ENCODE results near the gene PDS5B.
A peak's percentile ranks its signal among the peaks of the same experiment; 100 is the strongest.

The PDS5B gene

DNA sequence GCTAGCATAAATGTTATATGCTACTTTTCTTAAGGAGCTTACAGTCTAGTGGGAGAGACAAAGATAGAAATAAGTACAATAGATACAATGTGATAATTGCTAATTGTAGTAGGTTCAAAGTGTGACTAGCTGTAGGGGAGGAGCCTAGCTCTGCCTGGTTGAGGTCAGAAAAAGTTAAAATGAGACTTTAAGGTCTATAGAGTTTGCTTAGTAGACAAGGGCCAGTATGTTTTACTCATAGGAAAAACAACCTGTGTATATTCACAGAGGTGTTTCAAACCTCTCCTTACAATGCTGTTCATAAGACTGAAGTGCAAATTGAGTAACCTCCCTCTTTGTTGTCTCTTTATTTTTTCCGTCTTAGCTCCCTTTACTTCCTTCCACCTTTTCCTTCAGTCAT is 56.1 kb downstream of the PDS5B start:
- TF ChIP-seq, protein P1, sequence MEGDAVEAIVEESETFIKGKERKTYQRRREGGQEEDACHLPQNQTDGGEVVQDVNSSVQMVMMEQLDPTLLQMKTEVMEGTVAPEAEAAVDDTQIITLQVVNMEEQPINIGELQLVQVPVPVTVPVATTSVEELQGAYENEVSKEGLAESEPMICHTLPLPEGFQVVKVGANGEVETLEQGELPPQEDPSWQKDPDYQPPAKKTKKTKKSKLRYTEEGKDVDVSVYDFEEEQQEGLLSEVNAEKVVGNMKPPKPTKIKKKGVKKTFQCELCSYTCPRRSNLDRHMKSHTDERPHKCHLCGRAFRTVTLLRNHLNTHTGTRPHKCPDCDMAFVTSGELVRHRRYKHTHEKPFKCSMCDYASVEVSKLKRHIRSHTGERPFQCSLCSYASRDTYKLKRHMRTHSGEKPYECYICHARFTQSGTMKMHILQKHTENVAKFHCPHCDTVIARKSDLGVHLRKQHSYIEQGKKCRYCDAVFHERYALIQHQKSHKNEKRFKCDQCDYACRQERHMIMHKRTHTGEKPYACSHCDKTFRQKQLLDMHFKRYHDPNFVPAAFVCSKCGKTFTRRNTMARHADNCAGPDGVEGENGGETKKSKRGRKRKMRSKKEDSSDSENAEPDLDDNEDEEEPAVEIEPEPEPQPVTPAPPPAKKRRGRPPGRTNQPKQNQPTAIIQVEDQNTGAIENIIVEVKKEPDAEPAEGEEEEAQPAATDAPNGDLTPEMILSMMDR (IDR thresholded peaks at IDR 0.05) = no peak

DNA sequence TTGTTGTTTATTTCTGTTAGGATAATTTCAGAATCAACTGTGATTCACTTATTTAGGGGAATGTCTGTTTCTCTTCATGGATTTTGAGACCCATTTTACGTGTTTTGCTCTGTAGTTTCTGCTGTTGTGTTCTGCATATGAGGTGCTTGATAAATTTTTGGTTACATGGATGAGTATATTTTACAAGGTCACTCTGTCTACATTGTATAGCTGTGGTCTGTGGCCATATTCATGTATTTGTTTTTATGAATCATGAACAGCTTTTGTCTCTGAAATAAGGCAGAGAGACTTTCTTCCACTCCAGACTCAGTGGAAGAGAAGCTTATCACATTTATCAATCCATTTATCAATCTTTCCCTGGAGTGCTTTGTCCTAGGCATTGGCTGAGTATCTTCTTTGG is 56.6 kb downstream of the PDS5B start:
- TF ChIP-seq, protein P1 (IDR thresholded peaks at IDR 0.05) = no peak

DNA sequence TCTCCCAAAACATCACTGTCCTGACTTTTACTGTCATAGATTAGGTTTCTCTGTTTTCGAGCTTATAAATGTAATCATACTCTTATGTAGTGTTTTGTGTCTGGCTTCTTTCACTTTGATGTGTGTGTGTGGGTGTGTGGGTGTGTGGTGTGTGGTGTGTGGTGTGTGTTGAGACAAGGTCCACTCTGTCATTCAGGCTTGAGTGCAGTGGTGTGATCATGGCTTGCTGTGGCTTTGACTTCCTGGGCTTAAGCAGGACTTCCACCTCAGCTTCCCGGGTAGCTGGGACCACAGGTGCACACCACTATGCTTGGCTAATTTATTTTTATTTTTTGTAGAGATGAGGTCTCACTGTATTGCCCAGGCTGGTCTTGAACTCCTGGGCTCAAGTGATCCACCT is 59.6 kb downstream of the PDS5B start:
- TF ChIP-seq, protein P1 (IDR thresholded peaks at IDR 0.05) = no peak

DNA sequence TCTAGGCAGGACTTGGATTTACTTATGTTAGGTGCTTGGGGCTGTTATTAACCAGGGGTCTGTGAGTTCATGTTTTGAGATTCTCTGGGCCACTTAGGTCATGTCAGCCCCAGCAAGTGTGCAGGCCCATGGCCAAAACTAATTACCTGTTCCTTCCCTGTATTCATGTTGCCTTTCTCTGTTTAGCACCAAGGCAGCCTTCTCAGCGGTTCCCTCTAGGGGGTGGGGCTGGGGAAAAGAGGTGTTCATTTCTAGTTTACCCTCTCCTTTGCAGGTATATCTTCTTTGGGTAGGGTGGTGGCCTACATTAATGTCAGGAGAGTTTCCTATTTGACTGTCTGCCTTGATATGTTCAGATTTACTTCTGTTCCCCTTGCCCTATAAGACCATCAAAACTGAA is 61.7 kb downstream of the PDS5B start:
- TF ChIP-seq, protein P1 (IDR thresholded peaks at IDR 0.05) = no peak

DNA sequence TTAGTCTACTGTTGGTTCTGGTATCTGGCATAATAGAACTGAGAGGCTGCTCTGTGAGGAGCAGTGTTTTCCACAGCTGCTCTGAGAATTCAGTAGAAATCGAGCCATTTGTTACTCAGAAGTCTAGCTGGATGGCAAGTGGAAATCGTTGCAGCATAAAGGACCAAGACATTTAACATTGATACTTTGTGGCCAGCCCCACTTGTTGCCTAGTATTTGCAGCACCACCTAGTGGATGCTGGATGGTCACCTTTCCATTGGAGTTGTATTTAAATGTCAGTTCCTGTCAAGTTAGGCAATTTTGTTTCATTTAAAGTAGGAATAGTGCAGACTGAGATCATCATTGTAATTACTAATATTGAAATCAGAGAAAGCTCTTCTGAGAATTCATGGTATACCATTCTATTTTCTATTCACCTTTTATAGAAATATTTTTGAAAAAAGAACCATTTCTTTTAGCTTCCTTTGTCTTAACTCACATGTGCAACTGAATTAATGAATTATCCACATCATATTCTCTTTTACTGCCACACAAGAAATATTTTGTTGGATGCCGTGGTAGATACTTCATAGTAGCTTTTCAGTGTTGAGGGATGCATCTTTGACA is 64.6 kb downstream of the PDS5B start:
- TF ChIP-seq, protein P1 (IDR thresholded peaks at IDR 0.05) = peak; percentile 74

DNA sequence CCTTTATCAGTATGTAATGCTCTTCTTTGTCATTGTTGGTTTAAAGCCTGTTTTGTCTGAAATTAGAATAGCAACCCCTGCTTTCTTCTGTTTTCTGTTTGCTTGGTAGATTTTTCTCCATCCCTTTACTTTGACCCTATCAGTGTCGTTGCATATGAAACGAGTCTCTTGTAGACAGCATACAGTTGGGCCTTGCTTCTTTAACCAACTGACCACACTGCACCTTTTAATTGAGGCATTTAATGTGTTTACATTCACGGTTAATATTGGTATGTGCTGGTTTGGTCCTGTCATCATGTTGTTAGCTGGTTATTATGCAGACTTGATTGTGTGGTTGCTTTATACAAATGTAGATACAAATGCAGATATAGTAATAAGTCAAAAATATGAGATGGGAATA is 71.1 kb downstream of the PDS5B start:
- TF ChIP-seq, protein P1 (IDR thresholded peaks at IDR 0.05) = no peak

DNA sequence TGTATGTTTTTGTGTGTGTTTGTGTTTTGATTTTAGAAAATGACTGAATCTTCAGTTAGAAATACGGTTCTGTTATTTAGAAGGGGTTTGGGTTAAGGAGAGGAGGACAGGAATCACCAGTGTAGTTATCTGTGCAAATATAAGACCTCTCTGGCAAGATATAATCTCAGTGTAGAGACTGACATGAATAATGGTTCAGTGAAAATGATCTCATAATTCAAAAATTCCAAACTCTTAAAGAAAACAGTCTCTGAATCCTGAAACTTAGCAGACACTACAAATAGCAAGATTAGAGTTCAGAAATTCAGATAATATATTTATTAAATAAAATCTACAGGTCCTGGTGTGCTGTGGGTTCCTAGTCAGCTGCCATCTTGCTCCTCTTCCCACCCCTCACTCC is 73.5 kb downstream of the PDS5B start:
- TF ChIP-seq, protein P1 (IDR thresholded peaks at IDR 0.05) = no peak

DNA sequence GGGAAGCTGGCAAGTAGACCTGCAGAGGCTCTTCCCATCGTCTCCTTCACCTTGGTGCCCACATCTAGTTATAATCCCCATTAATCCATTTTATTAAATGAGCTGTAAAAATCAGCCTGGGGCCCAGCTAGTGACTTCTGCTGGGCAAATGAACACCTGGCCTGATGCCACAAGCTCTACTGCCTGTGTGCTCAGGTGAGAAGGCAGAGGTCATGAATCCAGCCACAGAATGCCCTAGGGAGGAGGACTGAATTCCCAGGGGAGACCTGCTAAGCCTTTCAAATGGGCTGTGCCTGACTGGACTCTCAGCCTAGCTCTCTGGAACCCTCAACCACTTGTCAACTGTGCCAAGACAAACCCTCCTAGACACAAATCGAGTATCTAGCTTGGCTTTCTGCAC is 74.0 kb downstream of the PDS5B start:
- TF ChIP-seq, protein P1 (IDR thresholded peaks at IDR 0.05) = no peak

All from LNCAP (cell line).